H1 (cell line): ENCODE results near the gene GALNT2. TPM values are rescaled to one million over a fixed set of nuclear protein-coding genes. Genes with fewer than 3 reads are reported as not detected.

Experiments
- CREB1 ChIP-seq: IDR thresholded peaks from 2 replicates; pipeline ENCODE4 v1.6.1; 2012; ENCODE audit warnings: inconsistent platforms
- MAFK ChIP-seq: IDR thresholded peaks from 2 replicates; pipeline ENCODE4 v1.6.1; 2012; ENCODE audit warnings: low read depth, mild to moderate bottlenecking, improper control_type of control experiment, low read length
- RAD21 ChIP-seq, 2 experiments: IDR thresholded peaks in 1 of 2; conservative IDR thresholded peaks in 1 of 2; 2 replicates each; pipeline ENCODE4 v1.6.1; 2011; ENCODE audit warnings: low read depth in 2 of 2, low read length in 2 of 2, improper control_type of control experiment in 1 of 2, inconsistent platforms in 1 of 2, mild to moderate bottlenecking in 1 of 2, moderate library complexity in 1 of 2
- YY1 ChIP-seq: IDR thresholded peaks from 2 replicates; pipeline ENCODE4 v1.6.1; 2011; ENCODE audit warnings: low read depth, mild to moderate bottlenecking, low read length
- polyA plus RNA-seq, 7 experiments: library from polyadenylated mRNA; depleted of rRNA in 3 of 7; stranded (reverse) in 5 of 7; unstranded in 2 of 7; fragments of >200 nt in 5 of 7; fragments of 200-250 nt in 2 of 7; gene quantifications; 1 replicate in 5 of 7; 2 replicates in 1 of 7; 4 replicates in 1 of 7; pipeline versions ENCODE4 v1.2.1 to v1.2.3, GENCODE V29; 2011 to 2013; ENCODE audit warnings: missing spikeins in 2 of 7, mixed read lengths in 2 of 7
- total RNA-seq: library from RNA; stranded (reverse); fragmentation: NEBNext Ultra II Directional; extraction: Animal tissue kit (Norgen Biotek cat#: 25700); gene quantifications from 2 replicates; pipeline ENCODE4 v1.2.1, GENCODE V29; 2021
- TF ChIP-seq, protein P1 (sequence below): fragments of 300-600 bp; sonication (generic); IDR thresholded peaks from 2 replicates; pipeline ENCODE4 v1.7.1; 2012; ENCODE audit warnings: low read length, moderate library complexity, mild to moderate bottlenecking, inconsistent platforms; ENCODE audit not compliant: insufficient replicate concordance

The GALNT2 gene
- total and polyA plus RNA-seq, 2 of the 8 experiments (the other 6 are each of a cell fraction or from before 2014, with no cell fraction given): 34.5 to 75.3 TPM

DNA sequence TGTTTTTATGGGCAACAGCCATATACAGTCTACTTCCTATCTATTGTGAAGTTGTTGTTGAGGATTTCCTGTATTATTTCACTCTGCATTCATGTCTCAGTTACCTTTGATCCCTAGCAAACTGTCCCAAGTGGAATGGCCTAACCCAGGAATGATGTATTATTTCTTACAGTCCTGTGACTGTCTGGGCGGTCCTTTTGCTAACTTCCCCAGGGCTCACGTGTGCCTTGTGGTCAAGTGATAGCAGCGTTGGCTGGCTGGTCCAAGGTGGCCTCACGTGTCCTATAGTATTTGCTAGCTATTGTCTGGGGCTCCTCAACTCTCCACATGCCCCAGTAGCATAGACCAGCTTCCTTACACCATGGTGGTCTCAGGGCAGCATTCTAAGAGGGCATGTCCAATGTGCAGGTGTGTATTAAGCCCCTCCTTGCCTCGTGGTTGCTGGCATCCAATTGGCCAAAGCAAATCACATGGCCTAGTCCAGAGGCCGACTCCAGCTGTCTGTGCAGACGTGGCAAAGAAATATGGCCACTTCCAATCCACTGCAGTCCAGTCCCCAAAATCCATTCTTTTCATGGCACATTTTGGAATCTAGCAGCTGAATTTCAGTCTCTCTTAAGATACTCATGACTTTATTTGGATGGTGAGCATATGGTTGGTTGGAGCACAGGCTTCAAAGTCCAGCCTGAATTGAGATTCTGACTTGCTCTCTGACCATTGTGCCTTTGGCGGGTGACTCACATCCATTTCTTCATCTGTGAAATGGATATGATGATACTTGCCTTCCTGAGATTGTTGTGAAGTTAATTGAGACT is 94.1 kb downstream of the GALNT2 start (continued):
- TF ChIP-seq, protein P1, sequence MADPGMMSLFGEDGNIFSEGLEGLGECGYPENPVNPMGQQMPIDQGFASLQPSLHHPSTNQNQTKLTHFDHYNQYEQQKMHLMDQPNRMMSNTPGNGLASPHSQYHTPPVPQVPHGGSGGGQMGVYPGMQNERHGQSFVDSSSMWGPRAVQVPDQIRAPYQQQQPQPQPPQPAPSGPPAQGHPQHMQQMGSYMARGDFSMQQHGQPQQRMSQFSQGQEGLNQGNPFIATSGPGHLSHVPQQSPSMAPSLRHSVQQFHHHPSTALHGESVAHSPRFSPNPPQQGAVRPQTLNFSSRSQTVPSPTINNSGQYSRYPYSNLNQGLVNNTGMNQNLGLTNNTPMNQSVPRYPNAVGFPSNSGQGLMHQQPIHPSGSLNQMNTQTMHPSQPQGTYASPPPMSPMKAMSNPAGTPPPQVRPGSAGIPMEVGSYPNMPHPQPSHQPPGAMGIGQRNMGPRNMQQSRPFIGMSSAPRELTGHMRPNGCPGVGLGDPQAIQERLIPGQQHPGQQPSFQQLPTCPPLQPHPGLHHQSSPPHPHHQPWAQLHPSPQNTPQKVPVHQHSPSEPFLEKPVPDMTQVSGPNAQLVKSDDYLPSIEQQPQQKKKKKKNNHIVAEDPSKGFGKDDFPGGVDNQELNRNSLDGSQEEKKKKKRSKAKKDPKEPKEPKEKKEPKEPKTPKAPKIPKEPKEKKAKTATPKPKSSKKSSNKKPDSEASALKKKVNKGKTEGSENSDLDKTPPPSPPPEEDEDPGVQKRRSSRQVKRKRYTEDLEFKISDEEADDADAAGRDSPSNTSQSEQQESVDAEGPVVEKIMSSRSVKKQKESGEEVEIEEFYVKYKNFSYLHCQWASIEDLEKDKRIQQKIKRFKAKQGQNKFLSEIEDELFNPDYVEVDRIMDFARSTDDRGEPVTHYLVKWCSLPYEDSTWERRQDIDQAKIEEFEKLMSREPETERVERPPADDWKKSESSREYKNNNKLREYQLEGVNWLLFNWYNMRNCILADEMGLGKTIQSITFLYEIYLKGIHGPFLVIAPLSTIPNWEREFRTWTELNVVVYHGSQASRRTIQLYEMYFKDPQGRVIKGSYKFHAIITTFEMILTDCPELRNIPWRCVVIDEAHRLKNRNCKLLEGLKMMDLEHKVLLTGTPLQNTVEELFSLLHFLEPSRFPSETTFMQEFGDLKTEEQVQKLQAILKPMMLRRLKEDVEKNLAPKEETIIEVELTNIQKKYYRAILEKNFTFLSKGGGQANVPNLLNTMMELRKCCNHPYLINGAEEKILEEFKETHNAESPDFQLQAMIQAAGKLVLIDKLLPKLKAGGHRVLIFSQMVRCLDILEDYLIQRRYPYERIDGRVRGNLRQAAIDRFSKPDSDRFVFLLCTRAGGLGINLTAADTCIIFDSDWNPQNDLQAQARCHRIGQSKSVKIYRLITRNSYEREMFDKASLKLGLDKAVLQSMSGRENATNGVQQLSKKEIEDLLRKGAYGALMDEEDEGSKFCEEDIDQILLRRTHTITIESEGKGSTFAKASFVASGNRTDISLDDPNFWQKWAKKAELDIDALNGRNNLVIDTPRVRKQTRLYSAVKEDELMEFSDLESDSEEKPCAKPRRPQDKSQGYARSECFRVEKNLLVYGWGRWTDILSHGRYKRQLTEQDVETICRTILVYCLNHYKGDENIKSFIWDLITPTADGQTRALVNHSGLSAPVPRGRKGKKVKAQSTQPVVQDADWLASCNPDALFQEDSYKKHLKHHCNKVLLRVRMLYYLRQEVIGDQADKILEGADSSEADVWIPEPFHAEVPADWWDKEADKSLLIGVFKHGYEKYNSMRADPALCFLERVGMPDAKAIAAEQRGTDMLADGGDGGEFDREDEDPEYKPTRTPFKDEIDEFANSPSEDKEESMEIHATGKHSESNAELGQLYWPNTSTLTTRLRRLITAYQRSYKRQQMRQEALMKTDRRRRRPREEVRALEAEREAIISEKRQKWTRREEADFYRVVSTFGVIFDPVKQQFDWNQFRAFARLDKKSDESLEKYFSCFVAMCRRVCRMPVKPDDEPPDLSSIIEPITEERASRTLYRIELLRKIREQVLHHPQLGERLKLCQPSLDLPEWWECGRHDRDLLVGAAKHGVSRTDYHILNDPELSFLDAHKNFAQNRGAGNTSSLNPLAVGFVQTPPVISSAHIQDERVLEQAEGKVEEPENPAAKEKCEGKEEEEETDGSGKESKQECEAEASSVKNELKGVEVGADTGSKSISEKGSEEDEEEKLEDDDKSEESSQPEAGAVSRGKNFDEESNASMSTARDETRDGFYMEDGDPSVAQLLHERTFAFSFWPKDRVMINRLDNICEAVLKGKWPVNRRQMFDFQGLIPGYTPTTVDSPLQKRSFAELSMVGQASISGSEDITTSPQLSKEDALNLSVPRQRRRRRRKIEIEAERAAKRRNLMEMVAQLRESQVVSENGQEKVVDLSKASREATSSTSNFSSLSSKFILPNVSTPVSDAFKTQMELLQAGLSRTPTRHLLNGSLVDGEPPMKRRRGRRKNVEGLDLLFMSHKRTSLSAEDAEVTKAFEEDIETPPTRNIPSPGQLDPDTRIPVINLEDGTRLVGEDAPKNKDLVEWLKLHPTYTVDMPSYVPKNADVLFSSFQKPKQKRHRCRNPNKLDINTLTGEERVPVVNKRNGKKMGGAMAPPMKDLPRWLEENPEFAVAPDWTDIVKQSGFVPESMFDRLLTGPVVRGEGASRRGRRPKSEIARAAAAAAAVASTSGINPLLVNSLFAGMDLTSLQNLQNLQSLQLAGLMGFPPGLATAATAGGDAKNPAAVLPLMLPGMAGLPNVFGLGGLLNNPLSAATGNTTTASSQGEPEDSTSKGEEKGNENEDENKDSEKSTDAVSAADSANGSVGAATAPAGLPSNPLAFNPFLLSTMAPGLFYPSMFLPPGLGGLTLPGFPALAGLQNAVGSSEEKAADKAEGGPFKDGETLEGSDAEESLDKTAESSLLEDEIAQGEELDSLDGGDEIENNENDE: no peak
- TF ChIP-seq CREB1 (no peak), MAFK (no peak), YY1 (no peak), RAD21 (IDR thresholded peaks at IDR 0.05 in 1 of 2, conservative IDR thresholded peaks at IDR 0.05 in 1 of 2; ENCODE audit: low read depth in 2 of 2, low read length in 2 of 2) (no peak)
